Tibial nerve (tissue), 4 donors: ENCODE data around the gene ZDHHC4.

Experiments
- EP300 ChIP-seq, 2 donors: sonication (generic); formaldehyde crosslinking; IDR thresholded peaks; one replicate each; pipeline ENCODE4 v1.6.1; 2017; ENCODE audit warnings: antibody characterized with exemption in 2 of 2, mild to moderate bottlenecking in 1 of 2
- POLR2A ChIP-seq, 2 donors: fragments of 450-650 bp; IDR thresholded peaks; one replicate each; pipeline ENCODE4 v1.6.1; 2017; ENCODE audit warnings: antibody characterized with exemption in 2 of 2, mild to moderate bottlenecking in 2 of 2, moderate library complexity in 2 of 2
- TF ChIP-seq, protein P1 (sequence below), 5 experiments: fragments of 200-600 bp in 3 of 5; fragments of 450-650 bp in 2 of 5; sonication (generic) in 3 of 5; IDR thresholded peaks; one replicate each; pipeline ENCODE4 v1.5.1; 2016 to 2019; ENCODE audit warnings: antibody characterized with exemption in 5 of 5, mild to moderate bottlenecking in 3 of 5, moderate library complexity in 2 of 5

DNA sequence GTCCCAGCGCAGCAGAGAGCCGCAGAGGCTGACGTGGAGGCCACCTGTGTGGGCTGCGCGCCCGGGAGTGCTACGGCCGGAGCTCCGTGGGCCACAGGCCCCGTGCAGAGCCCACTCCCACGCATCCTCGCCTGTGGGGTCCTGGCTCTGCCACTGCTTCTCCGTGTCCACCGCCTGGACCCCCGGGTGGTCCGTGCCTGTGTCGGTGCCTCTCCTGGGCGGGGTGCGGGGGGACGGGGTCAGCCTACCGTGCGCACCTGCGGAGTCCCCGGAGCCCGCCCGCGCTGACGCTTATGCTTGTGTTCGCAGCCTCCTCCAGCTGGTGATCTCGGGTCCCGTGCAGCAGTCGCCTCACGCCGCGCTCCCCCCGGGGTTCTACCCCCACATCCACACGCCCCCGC, 30.4 kb downstream of the ZDHHC4 start:
- TF ChIP-seq, protein P1, sequence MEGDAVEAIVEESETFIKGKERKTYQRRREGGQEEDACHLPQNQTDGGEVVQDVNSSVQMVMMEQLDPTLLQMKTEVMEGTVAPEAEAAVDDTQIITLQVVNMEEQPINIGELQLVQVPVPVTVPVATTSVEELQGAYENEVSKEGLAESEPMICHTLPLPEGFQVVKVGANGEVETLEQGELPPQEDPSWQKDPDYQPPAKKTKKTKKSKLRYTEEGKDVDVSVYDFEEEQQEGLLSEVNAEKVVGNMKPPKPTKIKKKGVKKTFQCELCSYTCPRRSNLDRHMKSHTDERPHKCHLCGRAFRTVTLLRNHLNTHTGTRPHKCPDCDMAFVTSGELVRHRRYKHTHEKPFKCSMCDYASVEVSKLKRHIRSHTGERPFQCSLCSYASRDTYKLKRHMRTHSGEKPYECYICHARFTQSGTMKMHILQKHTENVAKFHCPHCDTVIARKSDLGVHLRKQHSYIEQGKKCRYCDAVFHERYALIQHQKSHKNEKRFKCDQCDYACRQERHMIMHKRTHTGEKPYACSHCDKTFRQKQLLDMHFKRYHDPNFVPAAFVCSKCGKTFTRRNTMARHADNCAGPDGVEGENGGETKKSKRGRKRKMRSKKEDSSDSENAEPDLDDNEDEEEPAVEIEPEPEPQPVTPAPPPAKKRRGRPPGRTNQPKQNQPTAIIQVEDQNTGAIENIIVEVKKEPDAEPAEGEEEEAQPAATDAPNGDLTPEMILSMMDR (IDR thresholded peaks at IDR 0.05), result no peak
- TF ChIP-seq EP300 (IDR thresholded peaks at IDR 0.05) (no peak), POLR2A (IDR thresholded peaks at IDR 0.05) (no peak)
